Activated CD4-positive, CD25-positive, alpha-beta regulatory T cell (primary cell): ENCODE measurements around the gene SLC7A5.
A peak's percentile ranks its signal among the peaks of the same experiment; 100 is the strongest.
"Not testable (repeated sequence)": the region's sequence is repeated elsewhere in the genome, so short reads cannot be mapped to it uniquely, and the experiment has no call there.

ENCODE experiments used
- DNase-seq, 4 experiments: peaks; one replicate each; lab custom pipeline; 2025; lab: John Stamatoyannopoulos, UW

The SLC7A5 gene

DNA sequence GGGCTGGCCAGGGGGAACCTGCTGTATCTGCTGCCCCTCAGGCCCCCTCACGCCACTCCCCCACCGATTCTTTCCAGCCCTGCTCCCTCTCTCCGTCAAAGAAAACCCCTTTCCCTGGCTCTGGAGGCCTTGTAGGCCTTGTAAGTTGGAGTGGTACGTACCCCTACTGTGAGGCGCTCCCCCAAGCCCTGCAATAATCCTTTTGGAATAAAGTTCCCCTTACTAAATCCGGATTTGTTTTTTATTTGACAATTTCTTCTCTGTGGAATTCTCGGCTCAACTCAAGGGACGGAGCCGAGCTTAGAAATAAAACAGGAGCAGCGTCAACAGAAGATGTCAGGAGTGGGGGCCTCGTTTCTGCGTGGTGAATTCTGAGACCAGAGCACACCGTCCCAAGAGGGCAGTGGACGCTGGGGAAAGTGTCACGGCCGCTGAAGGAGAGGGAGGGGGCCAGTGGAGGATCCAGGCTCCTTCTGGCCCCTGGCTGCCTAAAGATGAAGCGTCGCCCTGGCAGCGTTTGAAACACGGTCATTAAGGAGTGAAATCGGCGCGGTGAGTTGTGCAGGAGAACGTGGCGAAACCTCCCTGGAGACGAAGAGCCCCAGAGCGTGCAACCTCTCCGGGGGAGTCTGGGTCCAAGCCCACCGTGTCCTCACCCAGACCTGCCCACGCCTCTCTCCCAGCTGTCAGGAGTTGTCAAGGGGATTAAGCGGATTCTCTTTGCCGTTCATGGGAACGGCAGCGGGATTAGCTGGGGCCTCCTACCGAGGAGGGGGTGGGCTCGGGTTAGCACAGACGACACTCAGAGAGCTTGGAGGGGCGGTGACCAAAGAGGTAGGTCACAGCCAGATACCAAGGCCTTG is 47.0 kb downstream of the SLC7A5 start:
- DNase-seq: no peak

DNA sequence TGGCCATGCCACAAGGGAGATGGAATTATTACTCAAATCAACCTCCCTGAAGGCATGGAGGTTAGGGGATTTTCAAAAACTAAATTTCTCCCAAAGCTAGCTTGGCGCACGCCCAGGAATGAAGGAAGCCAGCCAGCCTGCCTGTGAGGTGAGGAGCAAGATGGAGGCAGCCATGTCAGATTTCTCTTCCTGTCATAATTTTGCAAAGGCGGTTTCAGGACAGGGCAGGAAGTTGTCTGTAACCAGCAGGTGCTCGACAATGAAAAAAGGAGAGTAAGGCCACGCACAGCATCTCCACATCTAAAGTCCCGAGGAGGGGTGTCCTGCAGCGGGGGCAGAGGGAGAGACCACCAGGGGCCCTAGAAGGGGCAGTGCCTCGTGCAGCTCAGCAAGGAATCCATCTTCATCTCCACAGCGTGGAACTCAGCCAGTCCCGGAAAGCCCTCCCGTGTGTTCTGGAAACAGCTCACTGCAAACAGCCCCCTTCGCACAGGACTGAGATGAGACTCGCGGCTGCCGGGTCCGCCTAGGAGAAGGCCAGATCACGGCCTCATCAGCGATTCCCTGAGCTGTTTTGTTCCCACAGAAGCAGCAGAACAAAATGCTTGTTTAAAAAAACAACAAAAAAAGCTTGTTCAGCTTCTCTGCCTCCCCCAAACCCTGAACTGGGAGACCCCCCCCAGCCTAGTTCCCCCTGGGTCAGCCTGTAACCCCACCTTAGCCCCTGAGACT is 47.8 kb downstream of the SLC7A5 start:
- DNase-seq: no peak

DNA sequence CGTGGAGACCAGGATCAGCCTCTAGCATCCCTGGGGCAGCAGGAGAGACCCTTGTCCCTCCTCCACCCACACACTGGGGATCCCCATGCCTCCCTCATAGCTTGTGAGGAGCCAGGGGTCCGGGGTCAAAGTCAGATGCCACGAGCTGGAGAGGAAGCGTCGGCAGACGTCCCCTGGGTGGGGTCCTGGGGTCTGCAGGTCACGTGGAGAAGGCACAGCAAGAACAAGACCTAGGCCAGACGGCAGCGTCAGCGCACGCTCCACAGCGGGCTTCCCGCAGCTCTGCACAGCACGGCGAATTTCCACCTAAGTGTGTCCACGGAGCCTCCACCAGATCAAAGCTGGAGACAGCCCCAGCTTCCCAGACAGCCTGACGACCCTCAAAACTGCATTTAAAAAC is 49.3 kb downstream of the SLC7A5 start:
- DNase-seq: no peak

DNA sequence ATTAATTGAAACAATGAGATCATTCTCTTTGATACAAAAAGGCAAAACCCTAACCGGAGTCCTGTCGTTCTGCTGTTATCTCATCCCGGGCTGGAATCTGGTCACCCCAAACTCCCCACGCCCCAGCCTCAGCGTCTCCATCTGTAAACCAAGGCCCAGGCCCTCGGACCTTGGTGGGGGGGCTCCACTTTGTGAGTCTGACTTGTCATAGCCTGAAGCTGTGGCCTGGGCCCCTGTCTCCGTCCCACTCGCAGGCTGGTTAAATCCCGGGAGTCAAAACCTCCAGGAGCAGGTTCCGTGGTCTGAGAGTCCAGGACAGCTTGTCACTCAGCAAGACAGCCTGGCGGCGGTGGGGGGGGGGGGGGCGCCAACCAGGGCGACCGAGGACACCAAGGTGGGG is 50.0 kb downstream of the SLC7A5 start:
- no peak for DNase-seq

DNA sequence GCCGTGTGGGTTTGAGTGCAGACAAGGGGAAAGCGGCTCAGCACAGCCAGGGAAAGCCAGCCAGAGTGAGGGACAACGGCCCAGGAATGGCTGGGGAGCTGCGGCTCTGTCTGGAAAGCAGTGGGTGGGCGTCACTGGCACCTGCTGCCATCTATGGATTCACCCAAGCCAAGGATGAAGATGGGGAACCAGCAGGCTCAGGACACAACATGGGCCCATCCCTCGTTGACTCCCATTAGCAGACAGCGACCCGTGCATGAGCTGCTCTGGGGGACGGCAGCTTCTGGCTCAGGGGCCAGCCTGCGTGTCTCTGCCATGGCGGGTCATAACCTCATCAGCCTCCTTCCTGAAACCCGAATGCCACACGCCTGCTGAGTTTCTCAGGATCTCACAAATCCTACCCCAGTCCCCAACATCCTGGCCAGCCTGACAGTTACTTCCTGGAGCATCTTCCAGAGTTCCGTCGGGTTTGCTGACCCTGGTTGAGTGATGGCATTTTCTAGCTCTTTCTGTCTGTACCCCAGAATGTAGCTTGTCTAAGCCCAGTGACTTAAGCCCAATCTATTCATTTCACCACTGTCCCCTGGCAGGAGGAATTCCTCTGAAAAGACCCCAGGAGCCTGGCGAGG is 50.7 kb downstream of the SLC7A5 start:
- DNase-seq: no peak

DNA sequence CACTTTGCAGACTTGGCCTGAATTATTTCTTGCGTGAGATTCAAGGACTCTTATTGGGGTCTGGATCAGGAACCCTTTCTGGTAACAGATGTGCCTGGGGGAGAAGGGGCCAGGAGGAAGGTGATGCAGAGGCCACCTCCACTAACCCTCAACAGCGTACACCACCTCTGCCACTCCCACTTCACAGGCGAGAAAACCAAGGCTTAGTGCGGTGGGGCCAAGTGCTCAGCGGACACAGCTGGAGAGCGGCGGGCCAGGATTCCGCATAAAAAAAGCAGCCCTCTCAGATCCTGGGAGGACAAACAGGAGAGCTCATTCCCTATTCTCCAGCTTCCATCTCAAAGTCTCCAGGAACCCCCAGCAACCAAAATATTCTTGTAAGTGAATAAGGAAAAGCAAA is 51.4 kb downstream of the SLC7A5 start:
- DNase-seq: no peak

DNA sequence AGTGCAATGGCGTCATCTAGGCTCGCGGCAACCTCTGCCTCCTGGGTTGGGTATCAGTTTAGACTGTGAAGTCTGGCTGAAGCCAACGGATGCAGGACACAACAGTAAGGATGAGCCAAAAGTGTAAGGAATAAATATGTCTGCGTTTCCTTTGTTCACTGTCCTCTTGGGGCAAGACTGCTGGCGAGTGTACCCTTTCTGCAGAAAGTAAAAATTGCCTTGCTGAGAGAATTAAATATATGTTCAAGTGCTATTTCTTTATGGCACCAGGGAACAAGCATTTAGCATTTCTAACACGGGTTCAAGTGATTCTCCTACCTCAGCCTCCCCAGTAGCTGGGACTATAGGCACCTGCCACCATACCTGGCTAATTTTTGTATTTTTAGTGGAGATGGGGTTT is 51.9 kb downstream of the SLC7A5 start:
- not testable (repeated sequence) for DNase-seq

DNA sequence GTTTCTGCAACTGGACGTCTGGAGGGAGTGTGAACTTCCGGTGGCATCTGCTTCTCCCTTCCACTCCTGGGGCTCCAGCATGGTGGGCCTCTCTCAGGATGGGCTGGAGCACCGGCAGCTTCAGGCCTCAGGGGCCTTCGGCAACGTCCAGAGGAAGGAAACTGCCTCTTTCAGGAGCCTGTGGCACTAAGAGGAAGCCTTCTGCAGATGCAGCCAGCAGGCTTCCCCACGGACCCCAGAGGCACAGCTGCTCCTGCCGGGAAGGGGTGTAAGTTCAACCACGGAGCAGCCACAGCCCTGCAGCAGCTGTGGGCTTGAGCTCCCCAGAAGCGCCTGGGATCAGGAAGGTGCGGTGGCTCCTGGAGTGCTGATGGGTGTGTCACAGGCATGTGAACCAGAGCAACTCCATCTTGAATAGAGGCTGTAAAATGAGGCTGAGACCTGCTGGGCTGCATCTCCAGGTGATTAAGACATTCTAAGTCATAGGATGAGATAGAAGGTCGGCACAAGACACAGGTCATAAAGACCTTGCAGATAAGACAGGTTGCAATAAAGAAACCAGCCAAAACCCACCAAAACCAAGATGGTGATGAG is 52.7 kb downstream of the SLC7A5 start:
- DNase-seq: no peak

DNA sequence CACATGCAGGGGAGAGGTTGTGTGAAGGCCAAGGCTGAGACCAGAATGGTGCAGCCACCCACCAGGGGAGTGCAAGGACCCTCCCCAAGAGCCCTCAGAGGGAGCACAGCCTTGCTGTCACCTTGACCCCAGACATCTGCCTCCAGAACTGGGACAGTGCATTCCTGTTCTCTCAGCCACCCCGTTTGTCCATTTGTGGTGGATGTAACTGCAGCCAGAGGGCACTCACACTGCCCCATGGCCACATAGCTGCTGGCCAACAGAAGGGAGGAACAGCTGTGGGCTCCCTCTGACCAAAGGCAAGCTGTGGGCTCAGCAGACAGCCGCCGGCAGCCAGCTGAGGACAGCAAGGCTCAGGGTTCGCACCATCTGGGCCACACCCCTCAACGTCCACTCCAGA is 53.7 kb downstream of the SLC7A5 start:
- no peak for DNase-seq

DNA sequence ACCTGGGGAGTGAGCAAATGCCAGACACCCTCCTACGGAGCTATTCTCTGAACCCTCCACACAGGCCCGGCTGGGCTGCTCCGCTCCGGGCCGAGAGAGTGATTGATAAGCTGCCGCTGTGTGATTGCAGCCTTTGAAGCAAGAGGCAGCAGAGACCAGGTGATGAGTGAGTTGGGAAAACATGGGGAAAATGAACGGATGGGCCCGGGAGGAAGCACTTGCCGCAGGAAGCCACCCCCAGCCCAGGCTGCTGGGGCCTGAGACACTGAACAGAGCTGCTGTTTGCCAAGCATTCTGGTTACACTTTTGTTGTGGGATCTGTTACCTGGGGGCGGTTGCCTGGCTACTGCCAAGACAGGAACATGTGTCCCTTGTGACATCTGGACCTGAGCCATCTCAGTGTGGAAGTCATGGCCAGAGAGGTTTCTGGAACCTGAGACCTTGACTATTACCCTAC is 57.1 kb downstream of the SLC7A5 start:
- no peak for DNase-seq

DNA sequence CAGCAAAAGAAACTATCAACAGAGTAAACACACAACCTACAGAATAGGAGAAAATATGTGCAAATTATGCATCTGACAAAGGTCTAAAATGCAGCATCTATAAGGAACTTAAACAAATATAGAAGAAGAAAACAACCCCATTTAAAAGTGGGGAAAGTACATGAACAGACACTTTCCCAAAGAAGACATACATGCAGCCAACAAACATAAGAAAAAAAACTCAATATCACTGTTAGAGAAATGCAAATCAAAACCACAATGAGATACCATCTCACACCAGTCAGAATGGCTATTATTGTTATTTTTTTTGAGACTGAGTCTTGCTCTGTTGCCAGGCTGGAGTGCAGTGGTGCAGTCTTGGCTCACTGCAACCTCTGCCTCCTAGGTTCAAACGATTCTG is 57.9 kb downstream of the SLC7A5 start:
- DNase-seq: not testable (repeated sequence)

DNA sequence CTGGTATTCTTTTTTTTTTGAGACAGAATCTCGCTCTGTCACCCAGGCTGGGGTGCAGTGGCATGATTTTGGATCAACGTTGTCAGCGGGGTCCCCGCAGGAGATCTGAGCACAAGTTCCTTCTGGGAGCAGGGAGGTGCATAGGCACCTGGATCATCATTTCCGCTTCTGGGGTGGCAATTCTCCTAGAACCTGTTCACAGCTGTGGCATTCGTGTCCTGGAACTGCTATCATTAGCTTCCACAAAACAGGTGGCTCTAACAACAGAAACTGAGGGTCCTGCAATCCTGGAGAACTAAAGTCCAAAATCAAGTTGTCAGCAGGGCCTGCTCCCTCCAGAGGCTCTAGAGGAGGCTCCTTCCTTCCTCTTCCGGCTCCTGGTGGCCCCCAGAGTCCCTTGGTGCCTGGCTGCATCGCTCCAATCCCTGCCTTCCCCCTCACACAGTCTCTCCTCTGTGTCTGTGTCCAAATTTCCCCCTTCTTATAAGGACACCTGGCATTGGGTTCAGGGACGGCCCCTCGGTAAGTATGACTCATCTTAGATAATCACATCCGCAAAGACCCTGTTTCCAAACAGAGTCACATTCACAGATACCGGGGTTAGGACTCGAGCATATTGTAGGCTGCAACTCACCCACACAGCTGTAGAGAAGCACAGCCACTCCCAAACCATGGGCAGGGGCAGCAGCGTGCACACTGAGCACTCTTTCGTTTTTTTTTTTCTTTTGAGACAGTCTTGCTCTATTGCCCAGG is 60.0 kb downstream of the SLC7A5 start:
- DNase-seq: no peak

DNA sequence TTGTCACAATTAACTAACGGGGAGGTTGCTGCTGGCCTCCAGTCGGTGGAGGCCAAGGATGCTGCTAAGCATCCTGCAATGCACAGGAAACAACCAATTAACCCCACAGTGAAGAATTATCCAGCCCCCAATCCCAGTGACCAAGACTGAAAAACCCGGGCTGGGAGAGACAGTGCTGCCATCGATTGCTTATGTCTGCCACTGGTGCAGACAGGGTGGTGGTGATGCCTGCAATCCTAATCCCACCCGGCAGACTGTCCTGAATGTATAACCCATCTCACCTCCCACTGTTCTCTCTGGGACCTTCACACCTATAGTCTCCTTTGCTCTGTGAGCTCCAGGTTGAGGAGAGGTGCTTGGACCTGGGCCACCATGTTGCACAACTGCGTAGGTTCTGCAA is 61.2 kb downstream of the SLC7A5 start:
- DNase-seq: no peak

DNA sequence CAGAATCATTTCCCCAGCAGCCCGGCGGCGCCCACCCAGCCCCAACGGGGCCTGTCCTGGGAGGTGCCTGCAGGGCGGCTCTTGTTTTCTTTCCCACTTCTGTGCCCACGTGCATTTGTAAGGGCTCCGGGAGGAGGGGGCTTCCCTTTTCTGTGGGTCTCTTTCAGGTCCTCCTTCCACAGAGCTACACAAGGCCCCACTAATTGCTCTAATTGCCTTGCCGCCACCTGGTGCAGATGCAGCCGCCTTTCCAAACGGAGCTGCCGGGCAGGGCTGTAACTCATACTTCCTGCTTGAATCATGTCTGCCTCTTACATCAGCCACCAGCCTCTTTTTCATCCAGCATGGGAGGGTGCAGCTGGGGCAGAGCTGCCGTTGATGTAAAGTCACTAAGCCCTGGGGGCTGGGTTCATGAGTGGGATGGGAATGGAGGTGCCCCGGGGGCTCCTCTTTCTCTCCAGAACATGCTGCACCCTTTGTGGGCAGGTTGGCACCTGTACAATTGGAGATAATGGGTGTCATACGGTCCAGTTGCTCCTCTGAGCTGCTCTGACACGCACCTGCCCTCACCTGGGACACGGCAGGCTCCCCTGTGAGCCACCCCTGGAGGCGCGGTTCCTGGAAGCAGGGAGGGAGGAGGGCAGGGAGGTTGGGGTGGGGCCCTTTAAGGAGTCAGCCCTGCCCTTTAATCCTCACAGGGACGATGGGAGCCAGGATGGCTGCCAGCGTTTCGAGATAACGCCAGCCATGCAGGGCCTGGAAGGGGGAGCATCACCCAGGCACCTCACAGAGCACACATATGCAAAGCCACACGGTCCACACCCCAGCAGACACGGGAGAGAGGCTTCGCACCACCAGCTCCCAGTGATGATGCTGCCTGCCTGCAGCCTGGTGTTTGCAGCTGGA is 62.4 kb downstream of the SLC7A5 start:
- DNase-seq: peak in 2 of 4 experiments; percentile 16 to 25

DNA sequence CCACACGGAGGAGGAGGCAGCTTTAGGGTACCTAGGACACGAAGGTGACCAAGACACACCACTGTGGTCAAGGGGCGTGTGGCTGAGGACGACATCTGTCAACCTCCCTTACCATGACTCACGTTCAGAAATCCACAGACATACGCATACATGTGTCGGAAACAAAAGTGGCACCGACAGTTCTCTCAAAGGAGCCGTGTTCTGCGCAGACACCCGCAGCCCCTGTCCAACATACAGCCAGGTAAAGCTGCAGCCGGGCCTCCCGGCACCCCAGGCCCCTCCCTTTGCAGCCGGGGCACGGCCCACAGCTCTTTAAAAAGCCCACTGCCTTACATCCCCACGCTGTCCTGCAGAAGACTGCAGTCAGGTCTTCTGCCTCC is 63.1 kb downstream of the SLC7A5 start:
- no peak for DNase-seq

DNA sequence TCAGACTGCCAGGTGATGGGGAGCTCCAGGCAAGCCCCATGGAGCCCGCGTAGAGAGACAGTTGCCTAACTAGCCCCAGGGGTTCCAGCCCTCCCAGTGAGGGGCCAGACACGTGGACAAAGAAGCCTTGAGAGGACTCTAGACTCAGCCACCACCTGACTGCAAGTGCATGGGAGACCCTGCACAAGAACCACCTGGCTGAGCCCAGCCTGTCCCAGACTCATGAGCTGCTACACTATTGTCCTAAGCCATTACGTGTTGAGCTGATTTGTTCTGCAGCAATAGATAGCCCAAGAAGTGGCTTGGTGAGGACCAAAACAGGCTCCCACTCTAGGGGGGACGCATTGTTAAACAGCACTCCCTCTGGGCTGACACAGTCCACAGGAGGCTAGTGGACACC is 65.9 kb downstream of the SLC7A5 start:
- DNase-seq: no peak

DNA sequence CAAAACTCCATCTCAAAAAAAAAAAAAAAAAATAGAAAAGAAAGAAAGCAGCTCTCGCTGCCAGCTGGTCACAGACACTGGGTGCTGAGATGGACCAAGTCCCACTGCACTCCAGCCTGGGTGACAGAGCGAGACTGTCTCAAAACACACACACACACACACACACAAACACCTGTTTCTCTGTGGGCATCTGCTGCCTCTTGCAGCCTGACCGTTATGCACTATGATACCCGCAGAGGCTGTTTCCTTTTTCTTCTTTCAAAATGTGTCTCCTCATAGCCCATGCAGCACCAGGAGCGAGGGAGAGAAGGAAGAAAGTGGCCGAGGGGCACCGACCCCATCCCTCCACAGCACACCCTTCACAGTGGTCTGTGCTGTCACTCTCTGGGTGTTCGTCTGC is 66.6 kb downstream of the SLC7A5 start:
- no peak for DNase-seq

DNA sequence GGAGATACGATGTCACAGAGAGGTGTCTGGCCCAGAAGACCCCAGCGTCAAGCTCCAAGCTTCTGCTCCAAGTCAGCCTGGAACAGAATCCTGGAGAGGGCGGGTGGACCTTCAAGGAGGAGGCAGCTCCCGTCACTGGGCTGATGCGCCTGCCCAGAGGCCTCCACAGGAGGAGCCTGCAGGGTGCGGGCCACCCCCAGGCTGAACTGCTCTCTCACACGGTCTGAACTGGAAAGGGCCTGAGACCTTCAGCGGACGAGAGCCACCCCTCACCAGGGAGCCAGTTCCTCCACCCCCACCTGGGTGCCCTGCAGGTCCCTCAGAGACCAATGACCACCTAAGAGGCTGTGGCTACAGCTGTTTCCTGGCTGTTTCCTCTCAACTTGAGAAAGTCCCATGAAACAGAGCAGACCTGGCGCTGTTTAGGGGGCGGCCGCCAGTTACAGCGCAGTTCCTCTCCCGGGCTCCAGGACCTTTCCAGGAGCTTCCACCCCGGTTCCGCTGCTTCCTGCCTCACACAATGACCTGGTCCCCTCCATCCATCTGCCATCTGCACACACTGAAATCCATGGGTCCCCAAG is 67.5 kb downstream of the SLC7A5 start:
- no peak for DNase-seq

DNA sequence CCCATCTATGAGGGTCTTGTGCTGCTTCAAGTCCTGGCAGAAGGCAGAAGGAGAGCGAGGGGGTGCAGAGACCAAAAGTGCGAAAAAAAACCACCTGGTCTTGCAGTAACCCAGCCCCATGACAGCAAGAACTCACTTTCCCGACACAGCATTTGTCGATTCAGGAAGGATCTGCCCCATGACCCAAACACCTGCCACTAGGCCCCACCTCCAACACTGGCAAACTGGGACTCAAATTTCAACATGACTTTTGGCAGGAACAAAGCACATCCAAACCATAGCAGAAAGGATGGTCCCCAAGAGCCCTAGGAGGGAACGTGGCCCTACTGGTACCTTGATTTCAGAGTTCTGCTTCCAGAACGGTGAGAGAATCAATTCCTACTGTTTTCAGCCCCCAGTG is 68.8 kb downstream of the SLC7A5 start:
- no peak for DNase-seq

DNA sequence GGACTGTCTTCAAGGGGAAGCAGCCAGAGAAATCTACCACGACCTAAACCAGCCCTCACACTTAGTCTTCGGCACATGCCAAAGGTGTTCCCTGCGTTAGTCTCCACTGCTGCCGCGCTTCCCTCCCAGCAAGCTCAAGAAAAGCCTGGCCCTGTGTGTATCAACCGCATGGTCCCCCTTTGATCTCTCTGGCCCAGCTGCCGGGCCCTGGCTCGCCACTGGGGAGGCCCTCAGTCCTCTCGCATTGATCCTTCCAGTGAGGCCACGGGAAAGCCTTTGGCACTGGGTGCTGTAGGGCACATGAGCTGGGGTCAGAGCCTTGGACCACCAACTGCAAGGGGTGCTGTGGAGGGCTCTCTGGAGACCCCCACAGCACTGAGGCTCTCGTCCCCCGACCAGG is 74.0 kb downstream of the SLC7A5 start:
- no peak for DNase-seq
